Fibroblast of villous mesenchyme (primary cell): ENCODE results near the gene LRG1. TPM values are rescaled to one million over a fixed set of nuclear protein-coding genes. Genes with fewer than 3 reads are reported as not detected.

Experiments
- DNase-seq: peaks from one replicate; pipeline ENCODE4 v3.0.0-alpha.2; 2010; ENCODE audit warnings: low read depth
- H3K4me3 ChIP-seq: 2 replicates; pipeline ENCODE4 v1.5.1; 2011; ENCODE audit warnings: low read depth, mild to moderate bottlenecking, low read length
- total RNA-seq: library from RNA; depleted of rRNA; stranded (reverse); fragments of >200 nt; gene quantifications from 2 replicates; pipeline ENCODE4 v1.2.3, GENCODE V29; 2012
- TF ChIP-seq, protein P1 (sequence below): IDR thresholded peaks from 2 replicates; pipeline ENCODE4 v1.5.1; 2012; ENCODE audit warnings: low read depth, mild to moderate bottlenecking, low read length; ENCODE audit not compliant: insufficient read depth

LRG1 gene
- total RNA-seq, 1 donor: not detected

DNA sequence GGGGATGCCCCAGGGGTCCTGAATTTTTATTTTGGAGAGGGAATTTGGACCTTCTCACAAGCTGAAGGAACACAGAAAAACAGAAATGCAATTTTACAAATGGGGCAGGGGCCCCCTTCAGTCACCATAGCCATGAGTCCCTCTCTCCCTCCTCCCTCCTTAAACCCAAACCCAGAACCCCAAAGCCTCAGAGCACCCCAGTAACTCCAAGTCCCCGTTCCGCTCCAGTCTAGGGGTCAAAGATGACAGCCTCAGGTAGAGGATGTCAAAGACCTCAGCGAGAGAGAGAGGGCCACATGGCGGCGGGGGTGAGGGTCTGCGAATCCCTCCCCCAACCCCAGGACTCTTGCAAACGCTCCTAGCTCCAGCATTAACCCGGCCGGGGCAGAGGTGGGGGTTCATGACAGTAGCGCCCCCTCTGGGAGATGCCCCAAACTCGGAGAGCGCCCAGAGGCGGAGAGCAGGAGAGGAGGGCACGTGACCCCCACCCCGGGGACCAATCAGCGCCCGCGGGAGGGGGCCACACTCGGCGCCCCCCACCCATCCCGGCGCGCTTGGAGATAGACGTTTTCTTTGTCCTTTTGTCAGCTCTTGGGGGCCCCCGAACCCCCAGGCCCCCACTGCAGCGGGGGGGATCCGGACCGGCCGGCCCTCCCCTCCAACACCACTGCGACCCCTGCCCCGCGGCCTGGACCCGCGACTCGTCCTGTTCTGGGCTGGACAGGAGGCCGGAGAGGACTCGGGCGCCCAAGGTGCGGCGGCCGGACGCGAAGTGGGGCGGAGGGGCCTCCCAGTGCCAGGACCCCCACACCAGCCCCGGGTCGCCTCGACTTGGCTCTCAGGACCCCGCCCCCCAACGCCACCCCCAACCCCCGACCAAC lies 40.4 kb upstream of the LRG1 start:
- TF ChIP-seq, protein P1, sequence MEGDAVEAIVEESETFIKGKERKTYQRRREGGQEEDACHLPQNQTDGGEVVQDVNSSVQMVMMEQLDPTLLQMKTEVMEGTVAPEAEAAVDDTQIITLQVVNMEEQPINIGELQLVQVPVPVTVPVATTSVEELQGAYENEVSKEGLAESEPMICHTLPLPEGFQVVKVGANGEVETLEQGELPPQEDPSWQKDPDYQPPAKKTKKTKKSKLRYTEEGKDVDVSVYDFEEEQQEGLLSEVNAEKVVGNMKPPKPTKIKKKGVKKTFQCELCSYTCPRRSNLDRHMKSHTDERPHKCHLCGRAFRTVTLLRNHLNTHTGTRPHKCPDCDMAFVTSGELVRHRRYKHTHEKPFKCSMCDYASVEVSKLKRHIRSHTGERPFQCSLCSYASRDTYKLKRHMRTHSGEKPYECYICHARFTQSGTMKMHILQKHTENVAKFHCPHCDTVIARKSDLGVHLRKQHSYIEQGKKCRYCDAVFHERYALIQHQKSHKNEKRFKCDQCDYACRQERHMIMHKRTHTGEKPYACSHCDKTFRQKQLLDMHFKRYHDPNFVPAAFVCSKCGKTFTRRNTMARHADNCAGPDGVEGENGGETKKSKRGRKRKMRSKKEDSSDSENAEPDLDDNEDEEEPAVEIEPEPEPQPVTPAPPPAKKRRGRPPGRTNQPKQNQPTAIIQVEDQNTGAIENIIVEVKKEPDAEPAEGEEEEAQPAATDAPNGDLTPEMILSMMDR: peak; percentile 2
- no peak for DNase-seq
- no peak overlapping the region for H3K4me3 ChIP-seq

DNA sequence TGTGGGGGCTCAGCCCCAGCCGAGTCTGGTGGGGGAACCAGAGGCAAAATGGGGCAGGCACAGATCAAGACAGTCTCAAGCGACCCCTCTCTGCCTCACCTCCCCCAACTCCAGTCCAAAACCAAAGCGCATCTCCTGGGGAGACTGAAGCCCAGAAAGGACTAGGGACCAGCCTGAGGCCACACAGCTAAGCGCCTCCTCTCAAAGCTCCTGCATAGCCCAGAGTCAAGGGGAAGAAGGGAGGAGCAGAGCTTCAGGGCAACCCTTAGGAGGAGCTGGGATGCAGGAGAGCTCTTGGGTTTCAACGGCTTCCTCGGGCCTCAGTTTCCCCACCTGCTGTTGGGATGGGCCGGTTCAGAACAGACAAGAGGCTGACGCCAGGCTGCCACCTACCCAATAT lies 39.6 kb upstream of the LRG1 start:
- H3K4me3 ChIP-seq: no peak overlapping the region
- TF ChIP-seq, protein P1: no peak
- no peak for DNase-seq

DNA sequence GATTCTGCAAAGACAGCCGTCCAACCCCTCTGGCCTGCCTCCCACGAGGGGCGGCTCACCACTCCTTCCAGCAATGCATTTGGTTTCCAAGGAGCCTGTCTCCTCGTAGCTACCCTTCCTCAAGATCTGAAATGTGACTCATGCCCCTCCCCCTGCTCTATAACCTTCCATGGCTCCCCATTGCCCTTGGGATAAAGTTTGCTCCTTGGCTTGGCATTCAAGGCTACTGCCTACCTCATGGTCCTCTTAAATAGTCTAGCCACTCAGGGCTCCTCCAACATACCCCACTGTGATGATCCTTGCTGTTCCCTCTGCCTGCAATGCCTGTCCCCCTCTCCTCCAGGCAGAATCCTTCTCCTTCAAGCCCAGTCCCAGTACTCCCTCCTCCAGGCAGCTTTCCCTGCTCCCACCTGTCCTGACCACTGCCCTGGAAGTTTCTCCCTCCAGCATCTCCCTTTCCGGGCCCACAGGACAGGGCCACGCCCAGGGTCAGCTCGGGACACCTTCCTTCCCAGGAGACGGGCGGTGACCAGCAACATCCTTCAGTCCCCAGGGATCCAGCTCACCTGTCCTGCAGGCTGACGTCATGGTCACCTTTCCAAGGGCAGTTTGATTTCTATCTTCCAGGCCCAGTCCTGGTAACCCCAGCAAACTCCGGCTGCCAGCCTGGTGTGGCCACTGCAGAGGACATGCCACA lies 38.9 kb upstream of the LRG1 start:
- TF ChIP-seq, protein P1: no peak
- no peak for DNase-seq
- no peak overlapping the region for H3K4me3 ChIP-seq

DNA sequence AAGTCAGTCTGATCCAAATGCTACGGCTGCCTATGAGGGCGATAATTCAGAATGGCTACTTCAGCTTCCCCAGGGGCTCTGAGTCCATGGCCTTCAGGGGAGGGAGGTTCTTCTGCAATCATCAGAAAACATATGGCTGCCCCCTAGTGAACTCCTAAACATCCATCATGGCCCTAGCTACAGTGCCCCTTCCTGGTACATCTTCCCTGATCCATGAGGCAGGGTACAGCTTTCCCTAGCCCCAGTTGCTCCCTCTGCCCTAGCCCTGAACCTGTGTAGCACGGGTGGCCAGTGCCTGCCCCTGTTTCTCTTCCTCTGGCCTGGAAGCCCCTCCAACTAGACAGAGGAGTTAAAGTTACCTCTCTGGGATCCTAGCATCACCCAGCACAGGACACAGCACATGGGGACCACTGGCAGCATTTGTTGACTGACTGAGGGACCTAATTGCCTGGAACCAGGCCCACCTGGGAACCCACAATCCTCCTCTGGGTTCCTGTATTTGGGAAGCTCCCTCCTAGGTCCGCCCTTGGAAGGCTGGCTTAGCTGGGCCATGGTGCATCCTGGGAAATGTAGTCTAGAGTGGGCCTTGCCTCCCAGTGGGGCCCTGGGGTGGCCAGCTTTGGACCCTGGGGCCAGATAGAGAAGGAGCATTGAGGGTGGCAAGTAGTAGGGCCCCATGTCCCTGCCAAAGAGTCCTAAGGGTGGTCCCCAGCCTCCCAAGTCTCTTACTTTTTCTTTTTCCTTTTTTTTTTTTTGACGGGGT lies 37.4 kb upstream of the LRG1 start:
- TF ChIP-seq, protein P1: no peak
- DNase-seq: no peak
- H3K4me3 ChIP-seq: no peak overlapping the region

DNA sequence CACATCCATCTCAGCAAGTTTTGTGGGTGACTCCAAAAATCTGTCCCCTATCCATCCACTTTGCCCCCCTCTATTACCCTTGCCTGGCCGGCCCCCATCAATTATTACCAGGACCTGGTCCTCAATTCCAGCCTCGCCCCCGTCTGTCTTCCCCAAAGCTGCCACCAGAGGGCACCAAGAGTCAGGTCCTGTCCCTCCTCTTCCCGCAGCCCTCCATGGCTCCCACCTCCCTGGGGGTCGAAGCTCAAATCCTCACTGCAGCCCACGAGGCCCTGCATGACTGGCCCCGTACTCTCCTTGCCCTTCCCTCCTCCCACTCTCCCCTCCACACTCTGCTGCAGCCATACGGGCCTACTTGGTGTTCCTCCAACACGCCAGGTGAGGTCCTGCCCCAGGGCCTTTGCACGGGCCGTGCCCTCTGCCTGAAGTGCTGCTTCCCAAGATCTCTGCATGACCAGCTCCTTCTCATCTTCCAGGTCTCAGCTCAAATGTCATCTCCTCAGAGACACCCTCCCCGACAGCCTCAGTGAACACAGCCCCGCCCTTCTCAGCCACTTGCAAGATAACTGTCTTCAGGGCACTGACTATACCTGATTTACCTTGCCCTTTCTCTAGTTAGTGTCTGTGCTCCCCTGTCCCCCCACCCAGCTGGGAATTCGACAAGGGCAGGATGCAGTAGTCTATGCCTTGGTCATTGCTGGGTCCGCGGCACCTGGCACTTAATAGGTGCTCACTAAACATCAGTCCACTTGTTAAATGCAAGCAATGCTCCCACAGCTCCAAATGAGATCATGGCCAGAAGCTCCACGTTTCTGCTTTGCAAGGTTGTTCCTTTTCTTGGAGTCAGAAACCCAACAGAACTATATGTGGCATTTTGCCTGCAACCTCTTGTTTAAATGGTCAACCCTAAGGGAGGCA lies 36.4 kb upstream of the LRG1 start:
- DNase-seq: peak; percentile 54
- TF ChIP-seq, protein P1: peak; percentile 72
- H3K4me3 ChIP-seq: no peak overlapping the region
